ENCODE data around the gene SLC46A1. TPM values are rescaled to one million over a fixed set of nuclear protein-coding genes. Genes with fewer than 3 reads are reported as not detected.

SLC46A1 gene
- polyA plus RNA-seq, 4 donors: 11.0 to 147 (median 60.8) TPM

- FAIRE-seq (no peak), DNase-seq (no peak)
- no peak overlapping the region for H3K27ac ChIP-seq (ENCODE audit: low read depth in 1 of 3, low read length in 2 of 3)
- peaks cover 0 to 61% (median 0%) of the 10 kb centered on the region in 3 donors for H3K4me1 ChIP-seq (ENCODE audit: control insufficient read depth in 3 of 3, insufficient read depth in 2 of 3, low read depth in 1 of 3, low read length in 2 of 3)
- no peak overlapping the region for H3K4me3 ChIP-seq (ENCODE audit: low read depth in 1 of 3, low read length in 3 of 3)
- H3K27me3 ChIP-seq (ENCODE audit: control insufficient read depth in 3 of 3, insufficient read depth in 3 of 3, low read length in 3 of 3): no peaks in the 10 kb centered on the region
- peaks cover 2 to 87% (median 5%) of the 10 kb centered on the region in 3 donors for H3K36me3 ChIP-seq (ENCODE audit: control insufficient read depth in 3 of 3, insufficient read depth in 2 of 3, low read depth in 1 of 3, low read length in 3 of 3)
- 94 to 97% (median 97%) methylated on average over 4 of the region's 4 CpGs for WGBS, 3 donors
- H3K9me3 ChIP-seq (ENCODE audit: control insufficient read depth in 2 of 2, insufficient read depth in 1 of 2, low read depth in 1 of 2, low read length in 1 of 2): no peaks in the 10 kb centered on the region
Observed at GRCh38 chr17:28399808-28400207, 6.2 kb downstream of the SLC46A1 start.

GRCh38 chr17:28398280-28398981 is 7.6 kb downstream of the SLC46A1 start:
- Histone ChIP-seq H3K27ac (ENCODE audit: low read depth in 1 of 3, low read length in 2 of 3) (peak overlapping the region in 1 of 3 donors; percentile 34), H3K9me3 (ENCODE audit: control insufficient read depth in 2 of 2, insufficient read depth in 1 of 2, low read depth in 1 of 2, low read length in 1 of 2) (no peaks in the 10 kb centered on the region), H3K27me3 (ENCODE audit: control insufficient read depth in 3 of 3, insufficient read depth in 3 of 3, low read length in 3 of 3) (no peaks in the 10 kb centered on the region), H3K36me3 (ENCODE audit: control insufficient read depth in 3 of 3, insufficient read depth in 2 of 3, low read depth in 1 of 3, low read length in 3 of 3) (peaks cover 2 to 78% (median 5%) of the 10 kb centered on the region in 3 donors), H3K4me1 (ENCODE audit: control insufficient read depth in 3 of 3, insufficient read depth in 2 of 3, low read depth in 1 of 3, low read length in 2 of 3) (peaks cover 0 to 62% (median 0%) of the 10 kb centered on the region in 3 donors), H3K4me3 (ENCODE audit: low read depth in 1 of 3, low read length in 3 of 3) (no peak overlapping the region)
- DNase-seq (peak; percentile 42 to 57), FAIRE-seq (no peak)
- WGBS, 3 donors: 61 to 67% (median 64%) methylated on average over 6 of the region's 6 CpGs

GRCh38 chr17:28397687-28398279 is 8.2 kb downstream of the SLC46A1 start:
- DNase-seq (no peak), FAIRE-seq (no peak)
- peaks cover 2 to 76% (median 5%) of the 10 kb centered on the region in 3 donors for H3K36me3 ChIP-seq (ENCODE audit: control insufficient read depth in 3 of 3, insufficient read depth in 2 of 3, low read depth in 1 of 3, low read length in 3 of 3)
- no peaks in the 10 kb centered on the region for H3K27me3 ChIP-seq (ENCODE audit: control insufficient read depth in 3 of 3, insufficient read depth in 3 of 3, low read length in 3 of 3)
- H3K9me3 ChIP-seq (ENCODE audit: control insufficient read depth in 2 of 2, insufficient read depth in 1 of 2, low read depth in 1 of 2, low read length in 1 of 2): no peaks in the 10 kb centered on the region
- WGBS, 3 donors: 81 to 84% (median 84%) methylated on average over 7 of the region's 7 CpGs
- peak overlapping the region in 1 of 3 donors; percentile 34 for H3K27ac ChIP-seq (ENCODE audit: low read depth in 1 of 3, low read length in 2 of 3)
- H3K4me3 ChIP-seq (ENCODE audit: low read depth in 1 of 3, low read length in 3 of 3): no peak overlapping the region
- peaks cover 0 to 62% (median 0%) of the 10 kb centered on the region in 3 donors for H3K4me1 ChIP-seq (ENCODE audit: control insufficient read depth in 3 of 3, insufficient read depth in 2 of 3, low read depth in 1 of 3, low read length in 2 of 3)

GRCh38 chr17:28397275-28397674 is 8.7 kb downstream of the SLC46A1 start:
- no peaks in the 10 kb centered on the region for H3K27me3 ChIP-seq (ENCODE audit: control insufficient read depth in 3 of 3, insufficient read depth in 3 of 3, low read length in 3 of 3)
- no peak for DNase-seq
- no peak for FAIRE-seq
- H3K36me3 ChIP-seq (ENCODE audit: control insufficient read depth in 3 of 3, insufficient read depth in 2 of 3, low read depth in 1 of 3, low read length in 3 of 3): peaks cover 2 to 77% (median 5%) of the 10 kb centered on the region in 3 donors
- 94 to 97% (median 95%) methylated on average over 3 of the region's 3 CpGs for WGBS, 3 donors
- no peaks in the 10 kb centered on the region for H3K9me3 ChIP-seq (ENCODE audit: control insufficient read depth in 2 of 2, insufficient read depth in 1 of 2, low read depth in 1 of 2, low read length in 1 of 2)
- peaks cover 0 to 66% (median 0%) of the 10 kb centered on the region in 3 donors for H3K4me1 ChIP-seq (ENCODE audit: control insufficient read depth in 3 of 3, insufficient read depth in 2 of 3, low read depth in 1 of 3, low read length in 2 of 3)
- no peak overlapping the region for H3K27ac ChIP-seq (ENCODE audit: low read depth in 1 of 3, low read length in 2 of 3)
- no peak overlapping the region for H3K4me3 ChIP-seq (ENCODE audit: low read depth in 1 of 3, low read length in 3 of 3)

GRCh38 chr17:28396635-28397239 is 9.3 kb downstream of the SLC46A1 start:
- Histone ChIP-seq H3K4me3 (ENCODE audit: low read depth in 1 of 3, low read length in 3 of 3) (no peak overlapping the region), H3K4me1 (ENCODE audit: control insufficient read depth in 3 of 3, insufficient read depth in 2 of 3, low read depth in 1 of 3, low read length in 2 of 3) (peaks cover 0 to 66% (median 0%) of the 10 kb centered on the region in 3 donors), H3K27ac (ENCODE audit: low read depth in 1 of 3, low read length in 2 of 3) (no peak overlapping the region), H3K27me3 (ENCODE audit: control insufficient read depth in 3 of 3, insufficient read depth in 3 of 3, low read length in 3 of 3) (no peaks in the 10 kb centered on the region), H3K9me3 (ENCODE audit: control insufficient read depth in 2 of 2, insufficient read depth in 1 of 2, low read depth in 1 of 2, low read length in 1 of 2) (no peaks in the 10 kb centered on the region), H3K36me3 (ENCODE audit: control insufficient read depth in 3 of 3, insufficient read depth in 2 of 3, low read depth in 1 of 3, low read length in 3 of 3) (peaks cover 2 to 75% (median 5%) of the 10 kb centered on the region in 3 donors)
- DNase-seq (no peak), FAIRE-seq (no peak)
- 65 to 85% (median 78%) methylated on average over 5 to 6 of the region's 6 CpGs for WGBS, 3 donors

- no peak for FAIRE-seq
- Histone ChIP-seq H3K9me3 (ENCODE audit: control insufficient read depth in 2 of 2, insufficient read depth in 1 of 2, low read depth in 1 of 2, low read length in 1 of 2) (no peaks in the 10 kb centered on the region), H3K4me1 (ENCODE audit: control insufficient read depth in 3 of 3, insufficient read depth in 2 of 3, low read depth in 1 of 3, low read length in 2 of 3) (peaks cover 0 to 66% (median 0%) of the 10 kb centered on the region in 3 donors), H3K4me3 (ENCODE audit: low read depth in 1 of 3, low read length in 3 of 3) (no peak overlapping the region), H3K27ac (ENCODE audit: low read depth in 1 of 3, low read length in 2 of 3) (no peak overlapping the region), H3K36me3 (ENCODE audit: control insufficient read depth in 3 of 3, insufficient read depth in 2 of 3, low read depth in 1 of 3, low read length in 3 of 3) (peaks cover 2 to 78% (median 5%) of the 10 kb centered on the region in 3 donors), H3K27me3 (ENCODE audit: control insufficient read depth in 3 of 3, insufficient read depth in 3 of 3, low read length in 3 of 3) (no peaks in the 10 kb centered on the region)
- 90 to 95% (median 93%) methylated on average over 6 of the region's 6 CpGs for WGBS, 3 donors
- DNase-seq: no peak
Observed at GRCh38 chr17:28395968-28396367, 10.0 kb downstream of the SLC46A1 start.

GRCh38 chr17:28395426-28395825 is 10.6 kb downstream of the SLC46A1 start:
- Histone ChIP-seq H3K36me3 (ENCODE audit: control insufficient read depth in 3 of 3, insufficient read depth in 2 of 3, low read depth in 1 of 3, low read length in 3 of 3) (peaks cover 2 to 77% (median 4%) of the 10 kb centered on the region in 3 donors), H3K4me1 (ENCODE audit: control insufficient read depth in 3 of 3, insufficient read depth in 2 of 3, low read depth in 1 of 3, low read length in 2 of 3) (peaks cover 0 to 71% (median 0%) of the 10 kb centered on the region in 3 donors), H3K4me3 (ENCODE audit: low read depth in 1 of 3, low read length in 3 of 3) (no peak overlapping the region), H3K27me3 (ENCODE audit: control insufficient read depth in 3 of 3, insufficient read depth in 3 of 3, low read length in 3 of 3) (no peaks in the 10 kb centered on the region), H3K27ac (ENCODE audit: low read depth in 1 of 3, low read length in 2 of 3) (peak overlapping the region in 1 of 3 donors; percentile 49), H3K9me3 (ENCODE audit: control insufficient read depth in 2 of 2, insufficient read depth in 1 of 2, low read depth in 1 of 2, low read length in 1 of 2) (no peaks in the 10 kb centered on the region)
- DNase-seq: no peak
- WGBS, 3 donors: 61 to 73% (median 63%) methylated on average over 2 of the region's 2 CpGs
- FAIRE-seq: no peak

GRCh38 chr17:28394337-28395116 is 11.5 kb downstream of the SLC46A1 start:
- no peaks in the 10 kb centered on the region for H3K9me3 ChIP-seq (ENCODE audit: control insufficient read depth in 2 of 2, insufficient read depth in 1 of 2, low read depth in 1 of 2, low read length in 1 of 2)
- WGBS, 3 donors: 56 to 73% (median 72%) methylated on average over 7 of the region's 7 CpGs

More at GRCh38 chr17:28394337-28395116, 11.5 kb downstream of the SLC46A1 start:
- no peaks in the 10 kb centered on the region for H3K27me3 ChIP-seq (ENCODE audit: control insufficient read depth in 3 of 3, insufficient read depth in 3 of 3, low read length in 3 of 3)
- peaks cover 0 to 71% (median 2%) of the 10 kb centered on the region in 3 donors for H3K36me3 ChIP-seq (ENCODE audit: control insufficient read depth in 3 of 3, insufficient read depth in 2 of 3, low read depth in 1 of 3, low read length in 3 of 3)
- DNase-seq (peak; percentile 36 to 63), FAIRE-seq (no peak)
- peak overlapping the region in 1 of 3 donors; percentile 49 for H3K27ac ChIP-seq (ENCODE audit: low read depth in 1 of 3, low read length in 2 of 3)
- peaks cover 0 to 69% (median 0%) of the 10 kb centered on the region in 3 donors for H3K4me1 ChIP-seq (ENCODE audit: control insufficient read depth in 3 of 3, insufficient read depth in 2 of 3, low read depth in 1 of 3, low read length in 2 of 3)
- H3K4me3 ChIP-seq (ENCODE audit: low read depth in 1 of 3, low read length in 3 of 3): no peak overlapping the region
